Measurements from ENCODE around the gene DRAXIN. TPM values are rescaled to one million over a fixed set of nuclear protein-coding genes. Genes with fewer than 3 reads are reported as not detected.

DRAXIN gene
- polyA plus RNA-seq, 1 donor (not counting 4 experiments of a cell fraction or from before 2014, with no cell fraction given), result not detected

- FAIRE-seq, result no peak
Measured at GRCh38 chr1:11738783-11739182, 47.3 kb downstream of the DRAXIN start.

GRCh38 chr1:11740258-11741192, 49.0 kb downstream of the DRAXIN start:
- FAIRE-seq, result no peak
- Histone ChIP-seq H3K9me1 (ENCODE audit: control insufficient read depth, extremely low read depth, insufficient read depth, low read length) (no peaks in the 10 kb centered on the region), H3K9me3 (ENCODE audit: control insufficient read depth, low read depth, low read length) (no peaks in the 10 kb centered on the region), H3K4me3 (ENCODE audit: control insufficient read depth in 2 of 3, extremely low read depth in 1 of 3, insufficient read depth in 2 of 3, low read depth in 1 of 3, low read length in 3 of 3) (no peak overlapping the region), H3K27me3 (ENCODE audit: control insufficient read depth, extremely low read depth, insufficient read depth, low read length) (no peaks in the 10 kb centered on the region), H2AFZ (ENCODE audit: control insufficient read depth, low read length) (no peak overlapping the region), H4K20me1 (ENCODE audit: control insufficient read depth, extremely low read depth, insufficient read depth, low read length) (no peaks in the 10 kb centered on the region), H3K4me1 (ENCODE audit: control insufficient read depth, extremely low read depth, insufficient read depth, low read length) (peaks cover 25% of the 10 kb centered on the region), H3K27ac (ENCODE audit: control insufficient read depth, insufficient read depth, low read length) (no peak overlapping the region), H3K4me2 (ENCODE audit: control insufficient read depth, extremely low read depth, insufficient read depth, low read depth, low read length) (no peak overlapping the region), H3K36me3 (ENCODE audit: control insufficient read depth in 2 of 2, extremely low read depth in 1 of 2, insufficient read depth in 2 of 2, low read length in 2 of 2) (peaks cover 4 to 8% of the 10 kb centered on the region in 2 experiments), H3K9ac (ENCODE audit: control insufficient read depth, extremely low read depth, insufficient read depth, low read length) (no peak overlapping the region), H3K79me2 (ENCODE audit: control insufficient read depth, insufficient read depth, low read length) (peaks cover 17% of the 10 kb centered on the region)
- dilution Hi-C loops (cut with MboI; ENCODE audit: extremely low pct_ligation_motif_present, low sequenced_read_pairs), result no loop called here
- no peak for TF ChIP-seq CTCF (optimal IDR thresholded peaks at IDR 0.05 in 1 of 3, IDR thresholded peaks at IDR 0.05 in 1 of 3, conservative IDR thresholded peaks at IDR 0.05 in 1 of 3; ENCODE audit: extremely low read depth in 1 of 3, insufficient read depth in 2 of 3, low read length in 3 of 3)
- no peak for TF ChIP-seq EZH2 (IDR thresholded peaks at IDR 0.05; ENCODE audit: low read length)
- DNase-seq (ENCODE audit: low read depth, low spot score), result no peak

More at GRCh38 chr1:11738783-11739182, 47.3 kb downstream of the DRAXIN start:
- Histone ChIP-seq H3K27ac (ENCODE audit: control insufficient read depth, insufficient read depth, low read length) (no peak overlapping the region), H3K27me3 (ENCODE audit: control insufficient read depth, extremely low read depth, insufficient read depth, low read length) (no peaks in the 10 kb centered on the region), H4K20me1 (ENCODE audit: control insufficient read depth, extremely low read depth, insufficient read depth, low read length) (no peaks in the 10 kb centered on the region), H3K4me2 (ENCODE audit: control insufficient read depth, extremely low read depth, insufficient read depth, low read depth, low read length) (no peak overlapping the region), H3K9me3 (ENCODE audit: control insufficient read depth, low read depth, low read length) (no peaks in the 10 kb centered on the region), H3K36me3 (ENCODE audit: control insufficient read depth in 2 of 2, extremely low read depth in 1 of 2, insufficient read depth in 2 of 2, low read length in 2 of 2) (peaks cover 0 to 6% of the 10 kb centered on the region in 2 experiments), H3K4me1 (ENCODE audit: control insufficient read depth, extremely low read depth, insufficient read depth, low read length) (peaks cover 27% of the 10 kb centered on the region), H3K4me3 (ENCODE audit: control insufficient read depth in 2 of 3, extremely low read depth in 1 of 3, insufficient read depth in 2 of 3, low read depth in 1 of 3, low read length in 3 of 3) (no peak overlapping the region), H2AFZ (ENCODE audit: control insufficient read depth, low read length) (no peak overlapping the region), H3K79me2 (ENCODE audit: control insufficient read depth, insufficient read depth, low read length) (peaks cover 17% of the 10 kb centered on the region), H3K9ac (ENCODE audit: control insufficient read depth, extremely low read depth, insufficient read depth, low read length) (no peak overlapping the region), H3K9me1 (ENCODE audit: control insufficient read depth, extremely low read depth, insufficient read depth, low read length) (peaks cover 3% of the 10 kb centered on the region)
- DNase-seq (ENCODE audit: low read depth, low spot score), result no peak
- no peak for TF ChIP-seq CTCF (optimal IDR thresholded peaks at IDR 0.05 in 1 of 3, IDR thresholded peaks at IDR 0.05 in 1 of 3, conservative IDR thresholded peaks at IDR 0.05 in 1 of 3; ENCODE audit: extremely low read depth in 1 of 3, insufficient read depth in 2 of 3, low read length in 3 of 3)
- no peak for TF ChIP-seq EZH2 (IDR thresholded peaks at IDR 0.05; ENCODE audit: low read length)
- dilution Hi-C loops (cut with MboI; ENCODE audit: extremely low pct_ligation_motif_present, low sequenced_read_pairs), result no loop called here
